Body of pancreas (tissue), 4 donors: ENCODE data around the gene DAZAP2. TPM values are rescaled to one million over a fixed set of nuclear protein-coding genes. Genes with fewer than 3 reads are reported as not detected.
"Not testable (repeated sequence)": the region's sequence is repeated elsewhere in the genome, so short reads cannot be mapped to it uniquely, and the experiment has no call there.

Experiments
- ATAC-seq: fragments of 150-250 bp; one replicate; pipeline ENCODE4 v1.9.1; 2016
- DNase-seq, 4 donors: peaks; one replicate each; pipeline ENCODE4 v3.0.0-alpha.2; 2019
- H3K27ac ChIP-seq, 4 donors: fragments of 200-600 bp; sonication (generic); 1 replicate in 3 of 4; 2 replicates in 1 of 4; pipeline versions ENCODE4 v1.5.1 to v1.6.1; 2016 to 2019; ENCODE audit warnings: mild to moderate bottlenecking in 1 of 4, mixed read lengths in 1 of 4, moderate library complexity in 1 of 4
- H3K27me3 ChIP-seq, 2 donors: fragments of 200-600 bp; sonication (generic); one replicate each; pipeline ENCODE4 v1.6.0; 2016; ENCODE audit warnings: mild to moderate bottlenecking in 1 of 2
- H3K36me3 ChIP-seq, 2 donors: fragments of 200-600 bp; sonication (generic); replicated peaks in 1 of 2; 2 replicates each; pipeline ENCODE4 v1.5.1; 2016; ENCODE audit warnings: low read depth in 2 of 2; ENCODE audit not compliant: insufficient read depth in 1 of 2
- H3K4me1 ChIP-seq: fragments of 200-600 bp; sonication (generic); one replicate; pipeline ENCODE4 v1.6.0; 2016
- H3K4me3 ChIP-seq, 2 donors: fragments of 200-600 bp; sonication (generic); 1 replicate in 1 of 2; 2 replicates in 1 of 2; pipeline ENCODE4 v1.5.1; 2016 to 2019
- H3K9me3 ChIP-seq, 3 donors: fragments of 200-600 bp; sonication (generic); 1 replicate in 2 of 3; 2 replicates in 1 of 3; pipeline ENCODE4 v1.5.1; 2016
- CTCF ChIP-seq, 7 experiments: fragments of 450-650 bp in 4 of 7; fragments of 200-600 bp in 3 of 7; sonication (generic) in 3 of 7; IDR thresholded peaks; one replicate each; pipeline ENCODE4 v1.5.1; 2016 to 2019; ENCODE audit warnings: antibody characterized with exemption in 7 of 7
- POLR2A ChIP-seq, 3 donors: fragments of 450-650 bp; IDR thresholded peaks; one replicate each; pipeline ENCODE4 v1.6.1; 2016; ENCODE audit warnings: antibody characterized with exemption in 3 of 3, mild to moderate bottlenecking in 2 of 3
- WGBS, 2 donors: methylation state at CpG; one replicate each; pipeline ENCODE4 v1.1.5; 2017; 5-methylcytosine and 5-hydroxymethylcytosine counted together
- intact Hi-C: fragments of 100-400 bp; cut with DNase I; formaldehyde crosslinking; loops from one replicate; pipeline ENCODE4 v1.15.1; 2023
- total RNA-seq, 2 donors: library from RNA; depleted of rRNA; stranded (reverse); fragments of >200 nt; gene quantifications; one replicate each; pipeline ENCODE4 v1.1.0, GENCODE V29; 2016

DAZAP2 gene
- total RNA-seq, 2 donors from 2014 or later = 77.1 to 87.7 TPM

GRCh38 chr12:51270951-51271518, 32.4 kb downstream of the DAZAP2 start:
- no peaks in the 10 kb centered on the region for H3K27me3 ChIP-seq
- intact Hi-C loops = loop anchor here (5.0 kb wide), 1 partner anchor 76 kb away; the partner anchor contains the start of gene CELA1
- no peaks in the 10 kb centered on the region for H3K9me3 ChIP-seq
- no peaks in the 10 kb centered on the region for H3K36me3 ChIP-seq
- peaks cover 22% of the 10 kb centered on the region for H3K4me1 ChIP-seq
- ATAC-seq = peak; percentile 57
- DNase-seq = peak in 3 of 4 donors; percentile 11 to 42 (median 17)
- WGBS, 2 donors = 31 to 32% methylated on average over 9 of the region's 9 CpGs
- peak in 2 of 3 donors; percentile 37 to 38 for TF ChIP-seq POLR2A (IDR thresholded peaks at IDR 0.05)
- TF ChIP-seq CTCF (IDR thresholded peaks at IDR 0.05) = no peak
- peak overlapping the region in 3 of 4 donors; percentile 81 to 83 (median 82) for H3K27ac ChIP-seq
- H3K4me3 ChIP-seq = peak overlapping the region in 1 of 2 donors; percentile 77

- not testable (repeated sequence) for ATAC-seq, H3K4me3 ChIP-seq, H3K36me3 ChIP-seq, H3K27me3 ChIP-seq, H3K9me3 ChIP-seq, DNase-seq, H3K27ac ChIP-seq
- intact Hi-C loops = loop anchor here (5.0 kb wide), 1 partner anchor 74 kb away; the partner anchor contains the start of gene CELA1
- peaks cover 22% of the 10 kb centered on the region for H3K4me1 ChIP-seq
- WGBS, 2 donors = 86 to 99% methylated on average over 5 to 7 of the region's 7 CpGs
These were observed 34.2 kb downstream of the DAZAP2 start for GRCh38 chr12:51272810-51273209.

GRCh38 chr12:51275088-51275487, 36.5 kb downstream of the DAZAP2 start:
- Histone ChIP-seq H3K27me3 (no peaks in the 10 kb centered on the region), H3K9me3 (no peaks in the 10 kb centered on the region), H3K27ac (no peak overlapping the region), H3K36me3 (no peaks in the 10 kb centered on the region), H3K4me3 (no peak overlapping the region), H3K4me1 (peaks cover 11% of the 10 kb centered on the region)
- 52 to 75% methylated on average over 1 of the region's 1 CpG for WGBS, 2 donors
- ATAC-seq (no peak), DNase-seq (no peak)
- no peak for TF ChIP-seq POLR2A (IDR thresholded peaks at IDR 0.05)
- TF ChIP-seq CTCF (IDR thresholded peaks at IDR 0.05) = no peak
- intact Hi-C loops = no loop called here

- no peak overlapping the region for H3K27ac ChIP-seq
- H3K36me3 ChIP-seq = no peaks in the 10 kb centered on the region
- no peaks in the 10 kb centered on the region for H3K9me3 ChIP-seq
- no peak for ATAC-seq
- no peak overlapping the region for H3K4me3 ChIP-seq
- 84 to 85% methylated on average over 4 of the region's 4 CpGs for WGBS, 2 donors
- H3K4me1 ChIP-seq = no peaks in the 10 kb centered on the region
- DNase-seq = no peak
- TF ChIP-seq POLR2A (IDR thresholded peaks at IDR 0.05) (no peak), CTCF (IDR thresholded peaks at IDR 0.05) (no peak)
- no peaks in the 10 kb centered on the region for H3K27me3 ChIP-seq
- intact Hi-C loops = no loop called here
These were observed 42.7 kb downstream of the DAZAP2 start for GRCh38 chr12:51281202-51281924.

- no peaks in the 10 kb centered on the region for H3K4me1 ChIP-seq
- no peak overlapping the region for H3K4me3 ChIP-seq
- intact Hi-C loops = no loop called here
- no peaks in the 10 kb centered on the region for H3K27me3 ChIP-seq
- WGBS, 2 donors = 68 to 77% methylated on average over 1 of the region's 1 CpG
- DNase-seq (no peak), ATAC-seq (no peak)
- H3K9me3 ChIP-seq = no peaks in the 10 kb centered on the region
- TF ChIP-seq POLR2A (IDR thresholded peaks at IDR 0.05) (no peak), CTCF (IDR thresholded peaks at IDR 0.05) (no peak)
- H3K27ac ChIP-seq = no peak overlapping the region
- no peaks in the 10 kb centered on the region for H3K36me3 ChIP-seq
These were observed 47.2 kb downstream of the DAZAP2 start for GRCh38 chr12:51285843-51286242.

- H3K36me3 ChIP-seq, H3K27me3 ChIP-seq, H3K4me3 ChIP-seq, H3K27ac ChIP-seq, intact Hi-C loops, H3K9me3 ChIP-seq, H3K4me1 ChIP-seq, ATAC-seq: not testable (repeated sequence)
- DNase-seq = peak in 2 of 4 donors; percentile 13 to 41
- WGBS, 2 donors = 70 to 74% methylated on average over 6 to 9 of the region's 9 CpGs
These were observed 53.2 kb downstream of the DAZAP2 start for GRCh38 chr12:51291603-51292513.
